AG04449 (cell line): ENCODE results near the gene CARD10.

ENCODE experiments used
- CTCF ChIA-PET: fragments of 350-600 bp; formaldehyde crosslinking; extraction: SDS; loops from one replicate; lab custom pipeline; 2021; ENCODE audit warnings: antibody characterized with exemption; lab: Yijun Ruan, JAX
- POLR2A ChIA-PET: fragments of 400-600, 350-600 bp; formaldehyde crosslinking; extraction: SDS; loops from one replicate; lab custom pipeline; 2020; ENCODE audit warnings: antibody characterized with exemption, inconsistent platforms; lab: Yijun Ruan, JAX
- DNase-seq: peaks from one replicate; pipeline ENCODE4 v3.0.0-alpha.2; 2010; ENCODE audit warnings: low read depth, low spot score
- H3K4me3 ChIP-seq: 2 replicates; pipeline ENCODE4 v1.5.1; 2011; ENCODE audit warnings: low read depth, mild to moderate bottlenecking, control low read depth, low read length
- CTCF ChIP-seq: IDR thresholded peaks from one replicate; pipeline ENCODE4 v1.5.1; 2011; ENCODE audit warnings: mild to moderate bottlenecking, moderate library complexity, low read length, control low read depth, inconsistent platforms; ENCODE audit not compliant: insufficient read depth; ENCODE audit errors: missing control alignments

The CARD10 gene

GRCh38 chr22:37442537-37442936 lies 76.7 kb downstream of the CARD10 start:
- H3K4me3 ChIP-seq: no peak overlapping the region
- no peak for TF ChIP-seq CTCF
- ChIA-PET CTCF (interaction anchor here (1.0 to 3.8 kb wide), 5 partner anchors 13 to 201 kb away, joined by 3 to 28 read pairs (median 3); no protein-coding TSS in a partner anchor), POLR2A (no interaction called here)
- no peak for DNase-seq

- POLR2A ChIA-PET: no interaction called here
Observed at GRCh38 chr22:37442135-37442534, 77.1 kb downstream of the CARD10 start.

GRCh38 chr22:37440875-37441274 lies 78.3 kb downstream of the CARD10 start:
- H3K4me3 ChIP-seq: no peak overlapping the region
- POLR2A ChIA-PET: no interaction called here
- CTCF ChIA-PET: interaction anchor here (1.0 to 3.8 kb wide), 5 partner anchors 9 to 124 kb away, joined by 3 to 28 read pairs (median 3); no protein-coding TSS in a partner anchor
- no peak for DNase-seq
- no peak for TF ChIP-seq CTCF

More at GRCh38 chr22:37442135-37442534, 77.1 kb downstream of the CARD10 start:
- DNase-seq: no peak
- H3K4me3 ChIP-seq: no peak overlapping the region
- CTCF ChIA-PET: interaction anchor here (1.0 to 3.8 kb wide), 5 partner anchors 13 to 201 kb away, joined by 3 to 28 read pairs (median 3); no protein-coding TSS in a partner anchor
- TF ChIP-seq CTCF: no peak
